OCI-LY1 (cell line): ENCODE results near the gene SUCO.

ENCODE experiments used
- H2AFZ ChIP-seq: fragments of 200-600 bp; sonication (generic), shearing (Covaris generic); 2 replicates; pipeline ENCODE4 v1.6.0; 2014; ENCODE audit warnings: antibody characterized with exemption, mild to moderate bottlenecking, low read length
- H3F3A ChIP-seq: fragments of 200-600 bp; sonication (generic), shearing (Covaris generic); 2 replicates; pipeline ENCODE4 v1.6.0; 2014; ENCODE audit warnings: mild to moderate bottlenecking, antibody characterized with exemption, low read length, moderate library complexity; ENCODE audit not compliant: insufficient read depth
- H3K27ac ChIP-seq: fragments of 200-600 bp; sonication (generic); 2 replicates; pipeline ENCODE4 v1.5.1; 2014; ENCODE audit warnings: low read length, mixed run types, mild to moderate bottlenecking, low read depth; ENCODE audit not compliant: poor library complexity, severe bottlenecking
- H3K27me3 ChIP-seq: fragments of 200-600 bp; sonication (generic); 2 replicates; pipeline ENCODE4 v1.6.0; 2014; ENCODE audit warnings: antibody characterized with exemption, mild to moderate bottlenecking, low read length, moderate library complexity; ENCODE audit not compliant: insufficient read depth
- H3K36me3 ChIP-seq: fragments of 200-600 bp; sonication (generic); 2 replicates; pipeline ENCODE4 v1.6.1; 2014; ENCODE audit warnings: mild to moderate bottlenecking, antibody characterized with exemption, low read length, moderate library complexity, mixed read lengths; ENCODE audit not compliant: insufficient read depth
- H3K4me1 ChIP-seq: fragments of 200-600 bp; sonication (generic); 2 replicates; pipeline ENCODE4 v1.5.1; 2014; ENCODE audit warnings: mild to moderate bottlenecking, low read length, moderate library complexity; ENCODE audit not compliant: insufficient read depth, severe bottlenecking
- H3K4me2 ChIP-seq: fragments of 200-600 bp; sonication (generic), shearing (Covaris generic); 2 replicates; pipeline ENCODE4 v1.6.1; 2014; ENCODE audit warnings: low read length
- H3K4me3 ChIP-seq: fragments of 200-600 bp; sonication (generic); 2 replicates; pipeline ENCODE4 v1.5.1; 2014; ENCODE audit warnings: low read length, low read depth, mild to moderate bottlenecking, mixed read lengths; ENCODE audit not compliant: poor library complexity, severe bottlenecking
- H3K79me2 ChIP-seq: fragments of 200-600 bp; shearing (Covaris generic); 2 replicates; pipeline ENCODE4 v1.6.1; 2016; ENCODE audit warnings: mixed run types, low read length, mixed read lengths; ENCODE audit not compliant: insufficient read depth
- H3K9ac ChIP-seq: fragments of 200-600 bp; sonication (generic), shearing (Covaris generic); 2 replicates; pipeline ENCODE4 v1.6.1; 2014; ENCODE audit warnings: mild to moderate bottlenecking, low read length, mixed read lengths
- H3K9me2 ChIP-seq: fragments of 200-600 bp; sonication (generic), shearing (Covaris generic); 2 replicates; pipeline ENCODE4 v1.6.1; 2014; ENCODE audit warnings: low read depth, mild to moderate bottlenecking, low read length, mixed read lengths
- H3K9me3 ChIP-seq: fragments of 200-600 bp; shearing (Covaris generic); 2 replicates; pipeline ENCODE4 v1.6.1; 2014; ENCODE audit warnings: low read length, mixed read lengths
- H4K20me1 ChIP-seq: fragments of 200-600 bp; sonication (generic), shearing (Covaris generic); 2 replicates; pipeline ENCODE4 v1.6.0; 2016; ENCODE audit warnings: mild to moderate bottlenecking, low read length; ENCODE audit not compliant: insufficient read depth
- EZH2 ChIP-seq: fragments of 200-600 bp; sonication (generic), shearing (Covaris generic); IDR thresholded peaks from 2 replicates; pipeline ENCODE4 v1.8.0; 2017; ENCODE audit warnings: borderline replicate concordance, mixed run types, mild to moderate bottlenecking, antibody characterized with exemption, low read length, moderate library complexity, mixed read lengths
- TF ChIP-seq, protein P1 (sequence below): fragments of 200-600 bp; sonication (generic), shearing (Covaris generic); IDR thresholded peaks from 2 replicates; pipeline ENCODE4 v1.5.1; 2017; ENCODE audit warnings: mild to moderate bottlenecking, antibody characterized with exemption, low read length, moderate library complexity, mixed read lengths

Gene SUCO

GRCh38 chr1:172515927-172516326 is 17.0 kb upstream of the SUCO start:
- no peaks in the 10 kb centered on the region for H3F3A ChIP-seq
- H3K4me2 ChIP-seq = no peak overlapping the region
- H3K4me3 ChIP-seq = no peak overlapping the region
- no peaks in the 10 kb centered on the region for H3K36me3 ChIP-seq
- no peak overlapping the region for H2AFZ ChIP-seq
- H4K20me1 ChIP-seq = no peaks in the 10 kb centered on the region
- no peaks in the 10 kb centered on the region for H3K4me1 ChIP-seq
- no peak overlapping the region for H3K9ac ChIP-seq
- TF ChIP-seq, protein P1, sequence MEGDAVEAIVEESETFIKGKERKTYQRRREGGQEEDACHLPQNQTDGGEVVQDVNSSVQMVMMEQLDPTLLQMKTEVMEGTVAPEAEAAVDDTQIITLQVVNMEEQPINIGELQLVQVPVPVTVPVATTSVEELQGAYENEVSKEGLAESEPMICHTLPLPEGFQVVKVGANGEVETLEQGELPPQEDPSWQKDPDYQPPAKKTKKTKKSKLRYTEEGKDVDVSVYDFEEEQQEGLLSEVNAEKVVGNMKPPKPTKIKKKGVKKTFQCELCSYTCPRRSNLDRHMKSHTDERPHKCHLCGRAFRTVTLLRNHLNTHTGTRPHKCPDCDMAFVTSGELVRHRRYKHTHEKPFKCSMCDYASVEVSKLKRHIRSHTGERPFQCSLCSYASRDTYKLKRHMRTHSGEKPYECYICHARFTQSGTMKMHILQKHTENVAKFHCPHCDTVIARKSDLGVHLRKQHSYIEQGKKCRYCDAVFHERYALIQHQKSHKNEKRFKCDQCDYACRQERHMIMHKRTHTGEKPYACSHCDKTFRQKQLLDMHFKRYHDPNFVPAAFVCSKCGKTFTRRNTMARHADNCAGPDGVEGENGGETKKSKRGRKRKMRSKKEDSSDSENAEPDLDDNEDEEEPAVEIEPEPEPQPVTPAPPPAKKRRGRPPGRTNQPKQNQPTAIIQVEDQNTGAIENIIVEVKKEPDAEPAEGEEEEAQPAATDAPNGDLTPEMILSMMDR = no peak
- no peak for TF ChIP-seq EZH2
- no peaks in the 10 kb centered on the region for H3K27me3 ChIP-seq
- H3K27ac ChIP-seq = no peak overlapping the region
- no peaks in the 10 kb centered on the region for H3K9me2 ChIP-seq
- no peaks in the 10 kb centered on the region for H3K9me3 ChIP-seq
- H3K79me2 ChIP-seq = no peaks in the 10 kb centered on the region

DNA sequence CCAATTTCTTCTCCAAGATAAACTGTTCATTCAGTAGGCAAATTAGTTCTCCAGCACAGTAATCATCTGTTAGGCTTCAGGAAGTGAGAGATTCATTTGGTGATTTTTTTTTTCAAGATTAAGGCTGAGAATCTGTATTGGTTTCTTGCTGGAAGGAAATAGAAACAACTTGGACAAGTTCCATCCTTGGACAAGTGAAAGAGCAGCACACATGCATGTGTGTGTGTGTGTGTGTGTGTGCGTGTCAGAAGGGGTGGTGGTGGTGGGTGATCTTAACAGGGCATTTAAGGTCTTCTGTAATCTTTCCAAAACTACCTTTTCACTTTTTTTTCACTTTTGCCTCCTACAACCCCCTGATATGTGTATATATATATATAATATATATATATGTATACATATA is 15.9 kb upstream of the SUCO start:
- Histone ChIP-seq H2AFZ (no peak overlapping the region), H3F3A (no peaks in the 10 kb centered on the region)
- TF ChIP-seq, protein P1 = no peak
- TF ChIP-seq EZH2 = no peak

DNA sequence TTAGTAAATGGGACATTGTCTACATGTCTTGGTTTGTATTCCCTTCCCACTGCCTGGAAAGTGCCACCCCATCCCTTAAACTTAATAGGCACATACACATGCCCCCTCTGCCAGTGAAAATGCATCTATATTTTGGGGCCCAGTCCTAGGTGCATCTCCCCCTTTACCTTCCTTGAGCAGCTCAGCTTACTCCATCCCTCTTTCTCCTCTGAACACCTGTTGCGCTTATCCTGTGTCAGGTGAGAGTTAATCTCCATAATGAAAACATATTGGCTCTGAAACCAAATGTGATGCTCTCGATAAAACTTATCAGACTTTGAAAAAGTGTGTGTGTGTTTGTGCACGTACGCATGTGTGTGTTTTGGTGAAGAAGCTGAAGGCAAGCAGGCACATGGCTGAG is 15.4 kb upstream of the SUCO start:
- TF ChIP-seq, protein P1 = no peak
- no peak for TF ChIP-seq EZH2
- no peak overlapping the region for H2AFZ ChIP-seq
- H4K20me1 ChIP-seq = no peaks in the 10 kb centered on the region
- no peak overlapping the region for H3K9ac ChIP-seq
- H3K4me1 ChIP-seq = no peaks in the 10 kb centered on the region
- no peak overlapping the region for H3K4me2 ChIP-seq
- no peaks in the 10 kb centered on the region for H3K9me3 ChIP-seq
- H3K36me3 ChIP-seq = no peaks in the 10 kb centered on the region
- H3F3A ChIP-seq = no peaks in the 10 kb centered on the region
- H3K27me3 ChIP-seq = no peaks in the 10 kb centered on the region
- no peak overlapping the region for H3K4me3 ChIP-seq
- no peaks in the 10 kb centered on the region for H3K9me2 ChIP-seq
- no peaks in the 10 kb centered on the region for H3K79me2 ChIP-seq
- no peak overlapping the region for H3K27ac ChIP-seq

More for the DNA sequence above, 15.9 kb upstream of the SUCO start:
- Histone ChIP-seq H3K27me3 (no peaks in the 10 kb centered on the region), H3K9me2 (no peaks in the 10 kb centered on the region), H3K79me2 (no peaks in the 10 kb centered on the region), H3K36me3 (no peaks in the 10 kb centered on the region), H4K20me1 (no peaks in the 10 kb centered on the region), H3K4me2 (no peak overlapping the region), H3K4me1 (no peaks in the 10 kb centered on the region), H3K27ac (no peak overlapping the region), H3K9ac (no peak overlapping the region), H3K9me3 (no peaks in the 10 kb centered on the region), H3K4me3 (no peak overlapping the region)
